Type B pancreatic cell (in vitro differentiated cells): Measurements from ENCODE around the gene NUMBL. TPM values are rescaled to one million over a fixed set of nuclear protein-coding genes. Genes with fewer than 3 reads are reported as not detected.

ENCODE experiments used
- DNase-seq: peaks from one replicate; pipeline ENCODE4 v3.0.0; 2021; ENCODE audit warnings: mixed read lengths; ENCODE audit not compliant: unreplicated experiment; ENCODE audit errors: extremely low spot score
- H3K27ac Mint-ChIP-seq: 2 replicates; pipeline ENCODE4 v1.8.0; 2021; ENCODE audit warnings: mild to moderate bottlenecking, mixed read lengths
- H3K27me3 Mint-ChIP-seq: 2 replicates; pipeline ENCODE4 v1.8.0; 2021; ENCODE audit warnings: mixed read lengths
- H3K36me3 Mint-ChIP-seq: 2 replicates; pipeline ENCODE4 v1.8.0; 2021; ENCODE audit warnings: mixed read lengths
- H3K4me1 Mint-ChIP-seq: one replicate; pipeline ENCODE4 v1.8.0; 2021; ENCODE audit warnings: mixed read lengths; ENCODE audit not compliant: unreplicated experiment
- H3K4me3 Mint-ChIP-seq: 2 replicates; pipeline ENCODE4 v1.8.0; 2021; ENCODE audit warnings: mild to moderate bottlenecking, mixed read lengths
- H3K9me3 Mint-ChIP-seq: 2 replicates; pipeline ENCODE4 v1.8.0; 2021; ENCODE audit warnings: mixed read lengths
- total RNA-seq: library from RNA; stranded (reverse); gene quantifications from 2 replicates; pipeline ENCODE4 v1.2.1, GENCODE V29; 2021; ENCODE audit warnings: low replicate concordance
- TF ChIP-seq, protein P1 (sequence below): fragments of 200-600 bp; sonication (generic); conservative IDR thresholded peaks from 2 replicates; pipeline ENCODE4 v1.5.0; 2021; ENCODE audit warnings: antibody characterized with exemption, mild to moderate bottlenecking

NUMBL gene
- total RNA-seq, 1 donor from 2014 or later, result 28.9 TPM

- DNase-seq, result no peak
- Mint-ChIP-seq H3K36me3 (peaks cover 12% of the 10 kb centered on the region), H3K4me3 (no peak overlapping the region), H3K9me3 (no peaks in the 10 kb centered on the region), H3K27ac (no peak overlapping the region), H3K4me1 (peaks cover 3% of the 10 kb centered on the region), H3K27me3 (no peaks in the 10 kb centered on the region)
- TF ChIP-seq, protein P1, sequence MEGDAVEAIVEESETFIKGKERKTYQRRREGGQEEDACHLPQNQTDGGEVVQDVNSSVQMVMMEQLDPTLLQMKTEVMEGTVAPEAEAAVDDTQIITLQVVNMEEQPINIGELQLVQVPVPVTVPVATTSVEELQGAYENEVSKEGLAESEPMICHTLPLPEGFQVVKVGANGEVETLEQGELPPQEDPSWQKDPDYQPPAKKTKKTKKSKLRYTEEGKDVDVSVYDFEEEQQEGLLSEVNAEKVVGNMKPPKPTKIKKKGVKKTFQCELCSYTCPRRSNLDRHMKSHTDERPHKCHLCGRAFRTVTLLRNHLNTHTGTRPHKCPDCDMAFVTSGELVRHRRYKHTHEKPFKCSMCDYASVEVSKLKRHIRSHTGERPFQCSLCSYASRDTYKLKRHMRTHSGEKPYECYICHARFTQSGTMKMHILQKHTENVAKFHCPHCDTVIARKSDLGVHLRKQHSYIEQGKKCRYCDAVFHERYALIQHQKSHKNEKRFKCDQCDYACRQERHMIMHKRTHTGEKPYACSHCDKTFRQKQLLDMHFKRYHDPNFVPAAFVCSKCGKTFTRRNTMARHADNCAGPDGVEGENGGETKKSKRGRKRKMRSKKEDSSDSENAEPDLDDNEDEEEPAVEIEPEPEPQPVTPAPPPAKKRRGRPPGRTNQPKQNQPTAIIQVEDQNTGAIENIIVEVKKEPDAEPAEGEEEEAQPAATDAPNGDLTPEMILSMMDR, result no peak
Measured at GRCh38 chr19:40687525-40688016, 2.9 kb downstream of the NUMBL start.

DNA sequence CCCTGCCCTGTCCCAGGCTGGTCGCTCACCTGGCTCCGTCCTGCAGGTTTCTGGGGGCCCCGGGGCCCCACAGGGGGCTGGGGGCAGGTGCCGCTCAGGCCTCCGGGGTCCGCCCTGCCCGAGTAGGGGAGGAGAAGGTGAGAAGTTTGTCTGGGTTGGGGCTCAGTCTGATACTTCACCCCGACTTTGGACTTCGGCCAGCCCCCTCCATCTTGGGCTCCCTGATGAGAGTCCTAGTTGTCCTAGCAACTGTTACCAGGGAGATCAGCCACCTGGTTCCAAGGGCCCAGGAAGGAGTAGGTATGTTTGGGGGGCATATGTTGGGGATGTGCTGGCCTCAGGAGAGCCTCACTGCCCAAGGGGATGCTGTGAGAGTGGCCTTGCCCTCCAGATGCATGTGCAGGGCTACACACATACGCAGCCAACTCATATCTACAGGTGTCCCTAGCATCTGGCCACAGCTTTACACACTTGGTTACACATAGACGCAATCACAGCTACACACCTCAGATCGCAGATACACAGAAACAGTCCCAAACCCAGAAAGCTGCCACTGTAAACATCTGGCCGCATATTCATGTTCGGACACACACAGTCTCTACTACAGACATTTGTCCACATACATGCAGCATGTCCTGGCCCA is 3.4 kb downstream of the NUMBL start:
- Mint-ChIP-seq H3K4me3 (no peak overlapping the region), H3K4me1 (peaks cover 3% of the 10 kb centered on the region)
- TF ChIP-seq, protein P1, result no peak

GRCh38 chr19:40685563-40685962 is 4.9 kb downstream of the NUMBL start:
- Mint-ChIP-seq H3K36me3 (peaks cover 12% of the 10 kb centered on the region), H3K9me3 (no peaks in the 10 kb centered on the region), H3K4me1 (peaks cover 3% of the 10 kb centered on the region), H3K27me3 (no peaks in the 10 kb centered on the region), H3K27ac (peak overlapping the region; percentile 95), H3K4me3 (peak overlapping the region; percentile 7)
- TF ChIP-seq, protein P1, result no peak
- no peak for DNase-seq

More for the DNA sequence above, 3.4 kb downstream of the NUMBL start:
- Mint-ChIP-seq H3K36me3 (peaks cover 12% of the 10 kb centered on the region), H3K9me3 (no peaks in the 10 kb centered on the region), H3K27me3 (no peaks in the 10 kb centered on the region), H3K27ac (no peak overlapping the region)
- DNase-seq, result no peak

DNA sequence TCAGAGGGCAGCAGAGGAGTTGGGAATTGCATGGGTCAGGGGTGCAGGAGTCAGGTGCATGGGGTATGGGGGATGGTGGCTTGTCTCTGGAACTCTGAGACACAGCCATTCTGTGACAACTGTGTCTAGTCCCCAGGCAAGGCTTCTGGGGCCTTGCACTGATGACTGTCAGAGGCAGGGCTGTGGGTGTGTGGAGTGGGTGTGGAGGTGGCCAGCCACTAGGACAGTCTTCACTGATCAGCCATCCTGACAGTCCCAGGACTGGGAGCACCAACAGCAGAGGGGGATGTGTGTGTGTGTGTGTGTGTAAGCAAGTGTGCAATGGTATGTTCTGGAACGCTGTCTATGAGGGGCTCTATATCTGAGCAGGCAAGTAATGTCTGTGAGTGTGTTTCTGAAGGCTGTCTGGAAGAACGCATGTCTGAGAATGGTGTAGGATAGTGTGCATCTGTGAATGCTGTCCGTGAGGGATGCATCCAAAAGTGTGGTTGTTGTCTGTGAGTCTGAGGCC is 5.4 kb downstream of the NUMBL start:
- DNase-seq, result no peak
- Mint-ChIP-seq H3K9me3 (no peaks in the 10 kb centered on the region), H3K4me1 (peaks cover 3% of the 10 kb centered on the region), H3K4me3 (no peak overlapping the region), H3K27ac (peak overlapping the region; percentile 95), H3K36me3 (peaks cover 12% of the 10 kb centered on the region), H3K27me3 (no peaks in the 10 kb centered on the region)
- TF ChIP-seq, protein P1, result no peak

GRCh38 chr19:40684280-40684679 is 6.2 kb downstream of the NUMBL start:
- Mint-ChIP-seq H3K27ac (no peak overlapping the region), H3K27me3 (no peaks in the 10 kb centered on the region), H3K9me3 (no peaks in the 10 kb centered on the region), H3K4me1 (peaks cover 3% of the 10 kb centered on the region), H3K4me3 (no peak overlapping the region), H3K36me3 (peaks cover 16% of the 10 kb centered on the region)
- TF ChIP-seq, protein P1, result no peak
- DNase-seq, result no peak
